GM21390 (cell line): ENCODE results near the gene TFPI.

Source experiments
- ATAC-seq: cut with Tn5 transposase; IDR thresholded peaks from one replicate; pipeline ENCODE4 v1.9.1; 2021; ENCODE audit not compliant: unreplicated experiment

Gene TFPI

DNA sequence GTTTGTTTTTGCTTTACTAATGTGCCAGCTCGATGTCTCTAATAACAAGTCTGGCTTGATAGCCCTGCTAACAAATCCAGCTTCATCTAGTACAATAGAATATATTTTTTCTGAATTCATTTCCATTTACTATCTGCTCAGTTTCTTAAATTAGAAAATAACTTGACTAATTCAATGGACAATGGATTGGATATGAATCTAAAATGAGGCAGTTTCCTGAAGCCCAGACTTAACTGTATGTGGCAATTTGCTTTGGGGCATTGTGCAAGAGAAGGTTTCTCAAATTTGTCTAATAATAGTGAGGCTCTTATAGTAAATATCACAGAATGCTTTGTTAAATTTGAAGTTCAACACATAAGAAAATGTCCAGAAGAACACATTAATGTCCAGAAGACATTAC lies 132.0 kb downstream of the TFPI start:
- ATAC-seq, result no peak

DNA sequence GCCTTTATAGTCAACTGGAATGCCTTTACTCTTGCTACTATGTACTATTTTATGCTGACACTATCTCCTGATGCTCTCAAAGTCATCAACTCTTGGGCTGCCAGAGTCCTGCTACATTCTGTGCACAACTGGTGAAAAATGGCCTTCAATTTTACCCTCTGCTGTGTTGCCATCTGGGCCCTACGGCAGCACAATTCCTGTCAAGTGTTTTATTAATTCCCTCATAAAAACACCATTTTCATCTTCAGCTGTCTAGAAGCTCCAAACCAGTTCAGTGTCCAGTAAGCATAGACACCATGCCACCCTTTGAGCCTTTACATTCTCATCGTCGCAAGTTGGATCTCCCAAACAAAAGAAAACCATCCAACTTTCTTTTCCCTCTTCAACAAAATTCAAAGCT lies 132.7 kb downstream of the TFPI start:
- no peak for ATAC-seq

DNA sequence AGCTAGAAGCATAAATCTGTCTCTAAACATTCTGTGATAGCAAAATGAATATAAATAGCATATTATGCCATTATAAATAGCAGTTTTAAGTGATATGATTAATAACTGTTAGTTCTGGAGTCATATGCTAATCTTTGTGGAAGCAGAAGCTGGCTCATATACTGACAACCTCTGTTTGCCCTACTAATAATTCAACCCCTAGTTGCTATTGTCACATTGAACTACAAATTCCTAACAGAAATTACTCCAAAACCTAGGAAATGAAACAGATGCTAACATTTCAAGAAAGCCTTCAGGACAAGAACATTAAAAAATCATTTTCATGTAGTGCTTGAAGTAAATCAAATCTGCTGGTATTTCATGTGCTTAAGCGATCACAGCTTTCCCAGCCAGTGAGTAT lies 134.4 kb downstream of the TFPI start:
- no peak for ATAC-seq

DNA sequence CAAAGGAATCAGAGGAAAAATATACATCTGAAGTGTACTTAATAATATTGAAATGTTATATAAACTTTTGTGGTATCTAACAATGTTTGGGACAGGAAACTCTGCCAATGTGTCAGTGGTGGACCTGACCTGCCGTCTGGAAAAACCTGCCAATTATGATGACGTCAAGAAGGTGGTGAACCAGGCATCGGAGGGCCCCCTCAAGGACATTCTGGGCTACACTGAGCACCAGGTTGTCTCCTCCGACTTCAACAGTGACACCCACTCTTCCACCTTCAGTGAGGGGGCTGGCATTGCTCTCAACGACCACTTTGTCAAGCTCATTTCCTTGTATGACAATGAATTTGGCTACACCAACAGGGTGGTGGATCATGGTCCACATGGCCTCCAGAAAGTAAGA lies 138.8 kb downstream of the TFPI start:
- ATAC-seq, result no peak
